Transverse colon (tissue), 4 donors: Measurements from ENCODE around the gene NAA60.

Source experiments
- CTCF ChIP-seq, 5 experiments: fragments of 200-600 bp in 3 of 5; fragments of 450-650 bp in 2 of 5; sonication (generic) in 3 of 5; IDR thresholded peaks; 1 replicate in 2 of 5; 2 replicates in 3 of 5; pipeline ENCODE4 v1.5.1; 2016 to 2017; ENCODE audit warnings: antibody characterized with exemption in 5 of 5, inconsistent platforms in 3 of 5, mild to moderate bottlenecking in 2 of 5, moderate library complexity in 1 of 5
- EP300 ChIP-seq: sonication (generic); formaldehyde crosslinking; IDR thresholded peaks from one replicate; pipeline ENCODE4 v1.6.1; 2017; ENCODE audit warnings: antibody characterized with exemption, low read depth
- POLR2A ChIP-seq: fragments of 450-650 bp; IDR thresholded peaks from one replicate; pipeline ENCODE4 v1.6.1; 2016; ENCODE audit warnings: antibody characterized with exemption, mild to moderate bottlenecking, moderate library complexity
- POLR2AphosphoS5 ChIP-seq, 3 donors: sonication (generic); formaldehyde crosslinking; IDR thresholded peaks; one replicate each; pipeline ENCODE4 v1.6.1; 2016; ENCODE audit warnings: antibody characterized with exemption in 3 of 3

- TF ChIP-seq POLR2A (no peak), CTCF (IDR thresholded peaks at IDR 0.05) (no peak), POLR2AphosphoS5 (IDR thresholded peaks at IDR 0.05) (no peak), EP300 (no peak)
These were observed 51.0 kb downstream of the NAA60 start for GRCh38 chr16:3494386-3494973.
